ELR (cell line): Measurements from ENCODE around the gene FAM110D.
A peak's percentile ranks its signal among the peaks of the same experiment; 100 is the strongest.

Source experiments
- DNase-seq: peaks from one replicate; pipeline ENCODE4 v3.0.0-alpha.2; 2015; ENCODE audit warnings: low read depth

The FAM110D gene

GRCh38 chr1:26189331-26189730, 30.5 kb downstream of the FAM110D start:
- no peak for DNase-seq

- no peak for DNase-seq
Observed at GRCh38 chr1:26189751-26190275, 30.9 kb downstream of the FAM110D start.

GRCh38 chr1:26190373-26190987, 31.6 kb downstream of the FAM110D start, which contains the start of gene CATSPER4:
Gene CATSPER4 (plus strand): TSS chr1:26190602. CDS start chr1:26190628, 26 bp downstream.
- peak; percentile 49 for DNase-seq

- no peak for DNase-seq
Observed at GRCh38 chr1:26191739-26192138, 32.9 kb downstream of the FAM110D start.

- no peak for DNase-seq
Observed at GRCh38 chr1:26195805-26196204, 36.9 kb downstream of the FAM110D start.

GRCh38 chr1:26197301-26197700, 38.4 kb downstream of the FAM110D start:
- no peak for DNase-seq

- DNase-seq: no peak
Observed at GRCh38 chr1:26197813-26198212, 38.9 kb downstream of the FAM110D start.

GRCh38 chr1:26200413-26200812, 41.5 kb downstream of the FAM110D start:
- DNase-seq: no peak

GRCh38 chr1:26203642-26204318, 44.9 kb downstream of the FAM110D start:
- DNase-seq: no peak

- DNase-seq: no peak
Observed at GRCh38 chr1:26210147-26210870, 51.4 kb downstream of the FAM110D start.

- DNase-seq: no peak
Observed at GRCh38 chr1:26212726-26213125, 53.8 kb downstream of the FAM110D start.

- DNase-seq: no peak
Observed at GRCh38 chr1:26213335-26213905, 54.5 kb downstream of the FAM110D start.
